ENCODE results near the gene PCNX2. TPM values are rescaled to one million over a fixed set of nuclear protein-coding genes. Genes with fewer than 3 reads are reported as not detected.

Gene PCNX2
- total and polyA plus RNA-seq, 2 of the 8 experiments (the other 6 are each of a cell fraction or from before 2014, with no cell fraction given): 46.1 to 57.6 TPM

GRCh38 chr1:233143241-233143640, 152.3 kb downstream of the PCNX2 start (continued):
- TF ChIP-seq CHD7 (IDR thresholded peaks at IDR 0.05; ENCODE audit: insufficient replicate concordance, low read length) (no peak), ATF3 (IDR thresholded peaks at IDR 0.05; ENCODE audit: insufficient read depth, low read depth, low read length) (no peak), CTBP2 (IDR thresholded peaks at IDR 0.05; ENCODE audit: borderline replicate concordance, insufficient read depth, insufficient read length, low read length) (no peak), GABPA (IDR thresholded peaks at IDR 0.05; ENCODE audit: borderline replicate concordance, insufficient read depth, low read length) (no peak), SP2 (IDR thresholded peaks at IDR 0.05; ENCODE audit: low read length) (no peak), CHD1 (IDR thresholded peaks at IDR 0.05; ENCODE audit: low read depth, low read length) (no peak), ZNF274 (IDR thresholded peaks at IDR 0.05; ENCODE audit: borderline replicate concordance, extremely low read depth, low read length) (no peak), SP1 (IDR thresholded peaks at IDR 0.05; ENCODE audit: low read depth, low read length) (no peak), SIN3A (conservative IDR thresholded peaks at IDR 0.05 in 1 of 2, IDR thresholded peaks at IDR 0.05 in 1 of 2; ENCODE audit: low read depth in 1 of 2, low read length in 2 of 2) (no peak), MAFK (IDR thresholded peaks at IDR 0.05; ENCODE audit: low read depth, low read length) (no peak), TEAD4 (IDR thresholded peaks at IDR 0.05; ENCODE audit: low read depth, low read length) (no peak), POLR2AphosphoS5 (IDR thresholded peaks at IDR 0.05; ENCODE audit: low read depth, low read length) (no peak)
